Vagina (tissue), 2 donors: Measurements from ENCODE around the gene ULK4.

Source experiments
- CTCF ChIP-seq, 3 experiments: fragments of 450-650 bp in 2 of 3; fragments of 200-600 bp in 1 of 3; sonication (generic) in 1 of 3; IDR thresholded peaks; one replicate each; pipeline ENCODE4 v1.5.1; 2017 to 2019; ENCODE audit warnings: antibody characterized with exemption in 3 of 3, mild to moderate bottlenecking in 2 of 3, moderate library complexity in 2 of 3
- POLR2A ChIP-seq, 2 donors: fragments of 450-650 bp; IDR thresholded peaks; one replicate each; pipeline ENCODE4 v1.6.1; 2017; ENCODE audit warnings: antibody characterized with exemption in 2 of 2, mild to moderate bottlenecking in 2 of 2, moderate library complexity in 2 of 2

GRCh38 chr3:41220906-41221677 lies 740.8 kb downstream of the ULK4 start:
- TF ChIP-seq POLR2A (IDR thresholded peaks at IDR 0.05) (no peak), CTCF (IDR thresholded peaks at IDR 0.05) (no peak)
